ENCODE measurements around the gene CHI3L1.

- TF ChIP-seq POLR2A (IDR thresholded peaks at IDR 0.05): no peak
- TF ChIP-seq, protein P1, sequence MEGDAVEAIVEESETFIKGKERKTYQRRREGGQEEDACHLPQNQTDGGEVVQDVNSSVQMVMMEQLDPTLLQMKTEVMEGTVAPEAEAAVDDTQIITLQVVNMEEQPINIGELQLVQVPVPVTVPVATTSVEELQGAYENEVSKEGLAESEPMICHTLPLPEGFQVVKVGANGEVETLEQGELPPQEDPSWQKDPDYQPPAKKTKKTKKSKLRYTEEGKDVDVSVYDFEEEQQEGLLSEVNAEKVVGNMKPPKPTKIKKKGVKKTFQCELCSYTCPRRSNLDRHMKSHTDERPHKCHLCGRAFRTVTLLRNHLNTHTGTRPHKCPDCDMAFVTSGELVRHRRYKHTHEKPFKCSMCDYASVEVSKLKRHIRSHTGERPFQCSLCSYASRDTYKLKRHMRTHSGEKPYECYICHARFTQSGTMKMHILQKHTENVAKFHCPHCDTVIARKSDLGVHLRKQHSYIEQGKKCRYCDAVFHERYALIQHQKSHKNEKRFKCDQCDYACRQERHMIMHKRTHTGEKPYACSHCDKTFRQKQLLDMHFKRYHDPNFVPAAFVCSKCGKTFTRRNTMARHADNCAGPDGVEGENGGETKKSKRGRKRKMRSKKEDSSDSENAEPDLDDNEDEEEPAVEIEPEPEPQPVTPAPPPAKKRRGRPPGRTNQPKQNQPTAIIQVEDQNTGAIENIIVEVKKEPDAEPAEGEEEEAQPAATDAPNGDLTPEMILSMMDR (IDR thresholded peaks at IDR 0.05): no peak
Measured at GRCh38 chr1:203207751-203208150, 21.2 kb upstream of the CHI3L1 start.
